Peyer's patch (tissue), 4 donors: ENCODE data around the gene SLC13A3. TPM values are rescaled to one million over a fixed set of nuclear protein-coding genes. Genes with fewer than 3 reads are reported as not detected.

ENCODE experiments used
- DNase-seq, 3 donors: peaks; one replicate each; pipeline ENCODE4 v3.0.0-alpha.2; 2017 to 2019
- H3K27ac ChIP-seq, 4 donors: fragments of 200-600 bp; sonication (generic); one replicate each; pipeline ENCODE4 v1.5.1; 2016 to 2019
- H3K27me3 ChIP-seq, 2 donors: fragments of 200-600 bp; sonication (generic); one replicate each; pipeline ENCODE4 v1.5.1; 2019
- H3K36me3 ChIP-seq, 3 donors: fragments of 200-600 bp; sonication (generic); one replicate each; pipeline ENCODE4 v1.5.1; 2016 to 2019
- H3K4me1 ChIP-seq, 4 donors: fragments of 200-600 bp; sonication (generic); one replicate each; pipeline ENCODE4 v1.5.1; 2016 to 2019
- H3K4me3 ChIP-seq, 4 donors: fragments of 200-600 bp; sonication (generic); 1 replicate in 3 of 4; 2 replicates in 1 of 4; pipeline ENCODE4 v1.5.1; 2016 to 2019; ENCODE audit warnings: mild to moderate bottlenecking in 1 of 4
- H3K9me3 ChIP-seq, 4 donors: fragments of 200-600 bp; sonication (generic); one replicate each; pipeline ENCODE4 v1.5.1; 2016 to 2019; ENCODE audit warnings: mild to moderate bottlenecking in 1 of 4
- CTCF ChIP-seq, 6 experiments: fragments of 450-650 bp in 4 of 6; fragments of 200-600 bp in 2 of 6; sonication (generic) in 1 of 6; IDR thresholded peaks; one replicate each; pipeline ENCODE4 v1.5.1; 2017 to 2019; ENCODE audit warnings: antibody characterized with exemption in 6 of 6, mild to moderate bottlenecking in 3 of 6, moderate library complexity in 1 of 6
- POLR2A ChIP-seq, 2 donors: fragments of 450-650 bp; IDR thresholded peaks; one replicate each; pipeline ENCODE4 v1.5.1; 2017; ENCODE audit warnings: antibody characterized with exemption in 2 of 2, mild to moderate bottlenecking in 2 of 2, moderate library complexity in 2 of 2
- total RNA-seq, 4 donors: library from RNA; depleted of rRNA; stranded (reverse); fragments of >200 nt; gene quantifications; one replicate each; pipeline ENCODE4 v1.1.0, GENCODE V29; 2016

Gene SLC13A3
- total RNA-seq, 4 donors from 2014 or later: 1.3 to 10.7 TPM; not detected in 2

DNA sequence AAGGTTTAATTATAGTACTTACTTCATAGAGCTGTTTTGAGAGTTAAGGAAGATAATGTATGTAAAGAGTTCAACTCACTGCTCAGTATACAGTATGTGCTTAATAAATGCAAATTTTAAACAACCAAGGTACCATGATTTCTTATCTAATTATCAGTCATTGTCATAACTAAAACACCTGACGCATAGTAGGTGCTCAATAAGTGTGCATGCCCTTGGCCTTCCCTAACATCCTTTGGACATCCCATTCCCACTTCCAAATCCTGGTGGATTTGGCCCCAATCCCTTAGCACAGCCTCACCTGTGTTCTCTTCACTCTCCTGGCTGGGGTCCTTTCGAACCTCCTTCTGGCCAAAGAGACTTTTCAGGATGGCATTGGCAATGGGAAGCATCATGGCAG, 41.1 kb downstream of the SLC13A3 start:
- Histone ChIP-seq H3K4me3 (no peak overlapping the region), H3K36me3 (no peaks in the 10 kb centered on the region), H3K27me3 (no peaks in the 10 kb centered on the region), H3K4me1 (no peaks in the 10 kb centered on the region), H3K9me3 (no peaks in the 10 kb centered on the region), H3K27ac (no peak overlapping the region)
- TF ChIP-seq POLR2A (IDR thresholded peaks at IDR 0.05) (no peak), CTCF (IDR thresholded peaks at IDR 0.05) (no peak)
- DNase-seq: no peak

DNA sequence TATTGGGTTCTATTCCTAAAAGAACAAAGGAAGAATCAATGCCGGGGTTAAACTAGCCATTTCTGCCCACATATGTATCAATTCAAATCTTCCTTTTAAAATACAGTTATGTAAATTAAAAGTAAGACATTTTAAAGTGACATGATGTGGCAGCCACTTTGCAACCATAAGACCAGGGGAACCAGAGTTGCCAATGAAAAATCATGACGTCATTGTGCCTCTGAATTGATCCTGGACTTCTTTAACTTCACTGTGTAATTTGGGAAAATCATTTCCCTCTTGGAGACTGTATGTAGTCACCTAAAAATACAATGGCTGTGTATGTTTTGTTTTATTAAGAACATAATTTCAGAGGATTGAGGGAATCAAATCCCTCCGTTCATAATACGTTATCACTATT, 42.2 kb downstream of the SLC13A3 start:
- no peak for TF ChIP-seq POLR2A (IDR thresholded peaks at IDR 0.05)
- no peak for TF ChIP-seq CTCF (IDR thresholded peaks at IDR 0.05)
- no peaks in the 10 kb centered on the region for H3K9me3 ChIP-seq
- no peaks in the 10 kb centered on the region for H3K27me3 ChIP-seq
- no peaks in the 10 kb centered on the region for H3K36me3 ChIP-seq
- H3K27ac ChIP-seq: no peak overlapping the region
- no peaks in the 10 kb centered on the region for H3K4me1 ChIP-seq
- DNase-seq: no peak
- H3K4me3 ChIP-seq: no peak overlapping the region

- Histone ChIP-seq H3K4me1 (no peaks in the 10 kb centered on the region), H3K36me3 (no peaks in the 10 kb centered on the region), H3K9me3 (no peaks in the 10 kb centered on the region), H3K4me3 (no peak overlapping the region), H3K27me3 (no peaks in the 10 kb centered on the region), H3K27ac (no peak overlapping the region)
- no peak for DNase-seq
- TF ChIP-seq CTCF (IDR thresholded peaks at IDR 0.05) (no peak), POLR2A (IDR thresholded peaks at IDR 0.05) (no peak)
Observed at GRCh38 chr20:46607849-46608497, 43.3 kb downstream of the SLC13A3 start.

- Histone ChIP-seq H3K27me3 (no peaks in the 10 kb centered on the region), H3K4me1 (no peaks in the 10 kb centered on the region), H3K27ac (no peak overlapping the region), H3K9me3 (no peaks in the 10 kb centered on the region), H3K4me3 (no peak overlapping the region), H3K36me3 (no peaks in the 10 kb centered on the region)
- DNase-seq: no peak
- TF ChIP-seq CTCF (IDR thresholded peaks at IDR 0.05): no peak
- TF ChIP-seq POLR2A (IDR thresholded peaks at IDR 0.05): no peak
Observed at GRCh38 chr20:46607191-46607848, 43.9 kb downstream of the SLC13A3 start.

- Histone ChIP-seq H3K9me3 (no peaks in the 10 kb centered on the region), H3K27me3 (no peaks in the 10 kb centered on the region), H3K36me3 (no peaks in the 10 kb centered on the region), H3K4me1 (no peaks in the 10 kb centered on the region), H3K4me3 (no peak overlapping the region), H3K27ac (no peak overlapping the region)
- no peak for DNase-seq
- TF ChIP-seq POLR2A (IDR thresholded peaks at IDR 0.05): no peak
Observed at GRCh38 chr20:46606817-46607190, 44.5 kb downstream of the SLC13A3 start.

DNA sequence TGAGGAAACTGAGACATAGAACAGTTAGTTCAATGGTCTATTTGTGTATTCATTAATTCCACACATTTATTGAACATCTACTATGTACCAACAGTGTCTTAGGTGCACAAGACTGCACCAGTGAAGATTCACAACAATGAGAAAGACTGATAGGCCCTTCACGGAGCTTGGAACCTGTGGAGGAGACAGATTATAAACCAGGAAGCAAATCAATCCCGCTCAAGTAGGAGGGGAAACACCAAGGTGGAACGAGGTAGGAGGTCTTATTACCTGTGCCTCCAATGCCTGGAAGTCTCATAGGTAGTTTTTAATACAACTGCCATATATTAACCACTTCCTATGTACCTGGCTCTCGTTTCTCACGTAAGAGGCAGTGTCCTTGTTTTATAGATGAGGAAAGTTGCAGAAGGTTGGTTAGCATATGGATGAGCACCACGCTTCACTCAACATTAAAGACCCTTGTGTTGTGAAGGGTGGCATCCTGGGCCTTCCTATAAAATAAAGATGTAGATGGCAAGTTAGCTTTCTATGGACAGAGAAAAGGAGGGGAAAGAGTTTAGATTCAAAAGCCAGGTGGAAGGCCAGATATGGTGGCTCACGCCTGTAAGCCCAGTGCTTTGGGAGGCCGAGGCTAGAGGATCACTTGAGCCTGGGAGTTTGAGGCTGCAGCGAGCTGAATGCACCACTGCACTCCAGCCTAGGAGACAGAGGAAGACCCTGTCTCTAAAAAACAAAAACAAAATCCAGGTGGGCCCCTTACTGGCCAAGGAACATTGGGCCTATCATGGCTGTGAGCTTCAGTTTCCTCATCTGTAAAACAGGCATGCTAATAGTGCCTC, 45.1 kb downstream of the SLC13A3 start:
- Histone ChIP-seq H3K9me3 (no peaks in the 10 kb centered on the region), H3K4me3 (no peak overlapping the region), H3K27me3 (no peaks in the 10 kb centered on the region), H3K27ac (no peak overlapping the region), H3K36me3 (no peaks in the 10 kb centered on the region), H3K4me1 (no peaks in the 10 kb centered on the region)
- no peak for DNase-seq
- TF ChIP-seq POLR2A (IDR thresholded peaks at IDR 0.05) (no peak), CTCF (IDR thresholded peaks at IDR 0.05) (no peak)
